Liver (tissue), 3 donors: ENCODE results near the gene NR6A1.

Source experiments
- CTCF ChIP-seq: fragments of 150-350 bp; IDR thresholded peaks from 2 replicates; pipeline ENCODE4 v1.5.1; 2017; ENCODE audit warnings: improper control_type of control experiment, low read depth, low read length; ENCODE audit not compliant: missing input control
- EGR1 ChIP-seq, 2 donors: IDR thresholded peaks; 2 replicates each; pipeline ENCODE4 v1.6.1; 2016 to 2018; ENCODE audit warnings: antibody characterized with exemption in 2 of 2, low read depth in 2 of 2
- FOXA1 ChIP-seq: IDR thresholded peaks from 2 replicates; pipeline ENCODE4 v1.6.1; 2016; ENCODE audit warnings: antibody characterized with exemption
- GABPA ChIP-seq, 2 donors: IDR thresholded peaks in 1 of 2; conservative IDR thresholded peaks in 1 of 2; 2 replicates each; pipeline ENCODE4 v1.6.1; 2016; ENCODE audit warnings: antibody characterized with exemption in 2 of 2, mild to moderate bottlenecking in 1 of 2, moderate library complexity in 1 of 2
- JUND ChIP-seq, 2 donors: IDR thresholded peaks; 2 replicates each; pipeline ENCODE4 v1.6.1; 2016; ENCODE audit warnings: antibody characterized with exemption in 2 of 2
- MAX ChIP-seq: IDR thresholded peaks from 2 replicates; pipeline ENCODE4 v1.6.1; 2016; ENCODE audit warnings: antibody characterized with exemption
- NR2F2 ChIP-seq: IDR thresholded peaks from 2 replicates; pipeline ENCODE4 v1.6.1; 2016; ENCODE audit warnings: antibody characterized with exemption
- RAD21 ChIP-seq, 2 donors: IDR thresholded peaks; 2 replicates each; pipeline ENCODE4 v1.6.1; 2016; ENCODE audit warnings: antibody characterized with exemption in 2 of 2, mild to moderate bottlenecking in 2 of 2
- RXRA ChIP-seq, 2 donors: IDR thresholded peaks; 2 replicates each; pipeline ENCODE4 v1.6.1; 2017 to 2018; ENCODE audit warnings: antibody characterized with exemption in 2 of 2, mild to moderate bottlenecking in 1 of 2
- TAF1 ChIP-seq: conservative IDR thresholded peaks from 2 replicates; pipeline ENCODE4 v1.6.1; 2016; ENCODE audit warnings: antibody characterized with exemption, mild to moderate bottlenecking
- YY1 ChIP-seq: IDR thresholded peaks from 2 replicates; pipeline ENCODE4 v1.6.1; 2016; ENCODE audit warnings: antibody characterized with exemption, mild to moderate bottlenecking
- TF ChIP-seq, protein P1 (sequence below): IDR thresholded peaks from 2 replicates; pipeline ENCODE4 v1.6.1; 2016; ENCODE audit warnings: antibody characterized with exemption
- TF ChIP-seq, protein P2 (sequence below): IDR thresholded peaks from 2 replicates; pipeline ENCODE4 v1.6.1; 2016; ENCODE audit warnings: antibody characterized with exemption, mild to moderate bottlenecking
- TF ChIP-seq, protein P3 (sequence below): IDR thresholded peaks from 2 replicates; pipeline ENCODE4 v1.6.1; 2016; ENCODE audit warnings: antibody characterized with exemption
- donor health status: healthy.
- donor health status: healthy.

DNA sequence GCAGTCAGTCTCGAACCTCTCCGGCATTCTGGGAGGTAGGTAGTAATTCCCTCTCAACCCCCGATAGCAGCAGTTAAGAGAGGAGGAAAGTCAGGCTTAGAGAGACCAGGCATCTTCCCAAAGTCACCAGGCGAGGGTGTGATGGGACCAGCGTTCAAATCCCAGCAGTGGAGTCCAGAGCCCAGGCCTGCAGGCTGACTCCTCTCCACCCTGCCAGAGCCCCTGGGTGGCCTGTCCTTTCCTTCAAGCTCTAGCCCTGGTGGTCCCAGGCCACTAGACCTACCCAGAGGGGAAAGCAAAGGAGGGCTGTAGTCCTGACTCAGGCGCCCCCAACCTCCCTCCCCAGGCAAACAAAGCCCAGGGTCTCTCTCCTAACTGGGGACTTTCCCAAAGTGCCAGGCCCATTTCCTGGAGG, 259.7 kb downstream of the NR6A1 start:
- TF ChIP-seq CTCF (no peak), YY1 (no peak), TAF1 (no peak), MAX (no peak), JUND (IDR thresholded peaks at IDR 0.05) (no peak), RXRA (IDR thresholded peaks at IDR 0.05) (no peak), EGR1 (IDR thresholded peaks at IDR 0.05; ENCODE audit: low read depth in 2 of 2) (no peak), RAD21 (IDR thresholded peaks at IDR 0.05) (no peak), GABPA (IDR thresholded peaks at IDR 0.05 in 1 of 2, conservative IDR thresholded peaks at IDR 0.05 in 1 of 2) (no peak), NR2F2 (no peak), FOXA1 (no peak)
- TF ChIP-seq, protein P1, sequence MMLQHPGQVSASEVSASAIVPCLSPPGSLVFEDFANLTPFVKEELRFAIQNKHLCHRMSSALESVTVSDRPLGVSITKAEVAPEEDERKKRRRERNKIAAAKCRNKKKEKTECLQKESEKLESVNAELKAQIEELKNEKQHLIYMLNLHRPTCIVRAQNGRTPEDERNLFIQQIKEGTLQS = no peak
- TF ChIP-seq, protein P2, sequence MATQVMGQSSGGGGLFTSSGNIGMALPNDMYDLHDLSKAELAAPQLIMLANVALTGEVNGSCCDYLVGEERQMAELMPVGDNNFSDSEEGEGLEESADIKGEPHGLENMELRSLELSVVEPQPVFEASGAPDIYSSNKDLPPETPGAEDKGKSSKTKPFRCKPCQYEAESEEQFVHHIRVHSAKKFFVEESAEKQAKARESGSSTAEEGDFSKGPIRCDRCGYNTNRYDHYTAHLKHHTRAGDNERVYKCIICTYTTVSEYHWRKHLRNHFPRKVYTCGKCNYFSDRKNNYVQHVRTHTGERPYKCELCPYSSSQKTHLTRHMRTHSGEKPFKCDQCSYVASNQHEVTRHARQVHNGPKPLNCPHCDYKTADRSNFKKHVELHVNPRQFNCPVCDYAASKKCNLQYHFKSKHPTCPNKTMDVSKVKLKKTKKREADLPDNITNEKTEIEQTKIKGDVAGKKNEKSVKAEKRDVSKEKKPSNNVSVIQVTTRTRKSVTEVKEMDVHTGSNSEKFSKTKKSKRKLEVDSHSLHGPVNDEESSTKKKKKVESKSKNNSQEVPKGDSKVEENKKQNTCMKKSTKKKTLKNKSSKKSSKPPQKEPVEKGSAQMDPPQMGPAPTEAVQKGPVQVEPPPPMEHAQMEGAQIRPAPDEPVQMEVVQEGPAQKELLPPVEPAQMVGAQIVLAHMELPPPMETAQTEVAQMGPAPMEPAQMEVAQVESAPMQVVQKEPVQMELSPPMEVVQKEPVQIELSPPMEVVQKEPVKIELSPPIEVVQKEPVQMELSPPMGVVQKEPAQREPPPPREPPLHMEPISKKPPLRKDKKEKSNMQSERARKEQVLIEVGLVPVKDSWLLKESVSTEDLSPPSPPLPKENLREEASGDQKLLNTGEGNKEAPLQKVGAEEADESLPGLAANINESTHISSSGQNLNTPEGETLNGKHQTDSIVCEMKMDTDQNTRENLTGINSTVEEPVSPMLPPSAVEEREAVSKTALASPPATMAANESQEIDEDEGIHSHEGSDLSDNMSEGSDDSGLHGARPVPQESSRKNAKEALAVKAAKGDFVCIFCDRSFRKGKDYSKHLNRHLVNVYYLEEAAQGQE = no peak
- TF ChIP-seq, protein P3, sequence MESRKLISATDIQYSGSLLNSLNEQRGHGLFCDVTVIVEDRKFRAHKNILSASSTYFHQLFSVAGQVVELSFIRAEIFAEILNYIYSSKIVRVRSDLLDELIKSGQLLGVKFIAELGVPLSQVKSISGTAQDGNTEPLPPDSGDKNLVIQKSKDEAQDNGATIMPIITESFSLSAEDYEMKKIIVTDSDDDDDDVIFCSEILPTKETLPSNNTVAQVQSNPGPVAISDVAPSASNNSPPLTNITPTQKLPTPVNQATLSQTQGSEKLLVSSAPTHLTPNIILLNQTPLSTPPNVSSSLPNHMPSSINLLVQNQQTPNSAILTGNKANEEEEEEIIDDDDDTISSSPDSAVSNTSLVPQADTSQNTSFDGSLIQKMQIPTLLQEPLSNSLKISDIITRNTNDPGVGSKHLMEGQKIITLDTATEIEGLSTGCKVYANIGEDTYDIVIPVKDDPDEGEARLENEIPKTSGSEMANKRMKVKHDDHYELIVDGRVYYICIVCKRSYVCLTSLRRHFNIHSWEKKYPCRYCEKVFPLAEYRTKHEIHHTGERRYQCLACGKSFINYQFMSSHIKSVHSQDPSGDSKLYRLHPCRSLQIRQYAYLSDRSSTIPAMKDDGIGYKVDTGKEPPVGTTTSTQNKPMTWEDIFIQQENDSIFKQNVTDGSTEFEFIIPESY = no peak
